Cerebellar nuclear complex (tissue), 1 donor: ENCODE data around the gene ADAMTSL2.

Experiments
- DNase-seq, 2 experiments: peaks; one replicate each; lab custom pipeline; 2025; lab: John Stamatoyannopoulos, UW

The ADAMTSL2 gene

GRCh38 chr9:133499892-133500270 is 34.6 kb upstream of the ADAMTSL2 start:
- no peak for DNase-seq

GRCh38 chr9:133502112-133502511 is 32.4 kb upstream of the ADAMTSL2 start:
- no peak for DNase-seq

GRCh38 chr9:133505186-133505830 is 29.2 kb upstream of the ADAMTSL2 start:
- DNase-seq, result no peak

- no peak for DNase-seq
Measured at GRCh38 chr9:133505901-133506652, 28.4 kb upstream of the ADAMTSL2 start.

- DNase-seq, result no peak
Measured at GRCh38 chr9:133506653-133507038, 27.9 kb upstream of the ADAMTSL2 start.

- no peak for DNase-seq
Measured at GRCh38 chr9:133507246-133507965, 27.1 kb upstream of the ADAMTSL2 start.

- no peak for DNase-seq
Measured at GRCh38 chr9:133508046-133508445, 26.5 kb upstream of the ADAMTSL2 start.

- no peak for DNase-seq
Measured at GRCh38 chr9:133509179-133510083, 25.1 kb upstream of the ADAMTSL2 start.

GRCh38 chr9:133510926-133511505 is 23.5 kb upstream of the ADAMTSL2 start:
- no peak for DNase-seq

- DNase-seq, result no peak
Measured at GRCh38 chr9:133511607-133512006, 22.9 kb upstream of the ADAMTSL2 start.

GRCh38 chr9:133512253-133513213 is 22.0 kb upstream of the ADAMTSL2 start:
- DNase-seq, result no peak

- no peak for DNase-seq
Measured at GRCh38 chr9:133513214-133514100, 21.0 kb upstream of the ADAMTSL2 start.

GRCh38 chr9:133514460-133515239 is 19.9 kb upstream of the ADAMTSL2 start:
- DNase-seq, result no peak

- DNase-seq, result no peak
Measured at GRCh38 chr9:133515240-133515610, 19.3 kb upstream of the ADAMTSL2 start.

GRCh38 chr9:133515615-133516255 is 18.8 kb upstream of the ADAMTSL2 start:
- DNase-seq, result no peak

GRCh38 chr9:133516256-133516960 is 18.1 kb upstream of the ADAMTSL2 start:
- no peak for DNase-seq

- DNase-seq, result no peak
Measured at GRCh38 chr9:133516961-133517350, 17.5 kb upstream of the ADAMTSL2 start.
